ENCODE data around the gene HNF4A. TPM values are rescaled to one million over a fixed set of nuclear protein-coding genes. Genes with fewer than 3 reads are reported as not detected.

The HNF4A gene
- total and polyA plus RNA-seq, 2 donors (not counting 3 experiments of a cell fraction or from before 2014, with no cell fraction given): not detected

DNA sequence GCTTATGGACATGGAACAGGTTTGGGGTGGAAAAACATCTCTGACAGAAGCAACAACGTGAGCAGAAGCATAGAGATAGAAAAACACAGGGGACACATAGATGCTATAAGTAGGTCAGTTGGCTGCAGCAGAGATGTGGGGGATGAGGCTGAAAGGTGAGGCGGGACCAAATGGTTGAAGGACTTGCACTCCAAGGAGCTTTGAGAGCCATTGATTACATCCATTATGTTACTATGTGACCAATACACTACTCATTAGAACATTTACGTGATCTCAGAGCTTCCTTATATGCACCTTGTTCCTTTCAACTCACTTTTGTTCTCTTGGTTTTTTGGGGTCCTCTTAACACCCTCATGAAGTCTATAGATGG, 72.3 kb downstream of the HNF4A start:
- H3K27me3 ChIP-seq (ENCODE audit: control insufficient read depth in 2 of 2, insufficient read depth in 2 of 2, low read length in 2 of 2): no peaks in the 10 kb centered on the region
- no peak overlapping the region for H3K4me3 ChIP-seq (replicated peaks in 1 of 3; ENCODE audit: insufficient read depth in 1 of 3, low read depth in 1 of 3, low read length in 3 of 3)
- intact Hi-C loops (cut with micrococcal nuclease): no loop called here
- dilution Hi-C loops (cut with MboI; ENCODE audit: extremely low pct_ligation_motif_present, low sequenced_read_pairs): no loop called here
- TF ChIP-seq JUN (IDR thresholded peaks at IDR 0.05; ENCODE audit: borderline replicate concordance, insufficient read depth, insufficient read length, low read depth) (no peak), EZH2 (IDR thresholded peaks at IDR 0.05; ENCODE audit: borderline replicate concordance, low read depth, low read length, severe bottlenecking) (no peak), MYC (IDR thresholded peaks at IDR 0.05; ENCODE audit: low read depth, low read length) (no peak), POLR2AphosphoS5 (IDR thresholded peaks at IDR 0.05; ENCODE audit: insufficient read depth, low read depth, low read length) (no peak), GATA2 (IDR thresholded peaks at IDR 0.05; ENCODE audit: insufficient read depth, insufficient read length, low read depth, low read length) (no peak), POLR2A (IDR thresholded peaks at IDR 0.05; ENCODE audit: low read depth, low read length) (no peak), FOS (IDR thresholded peaks at IDR 0.05; ENCODE audit: borderline replicate concordance, insufficient read depth, low read length) (no peak)
- TF ChIP-seq, protein P1, sequence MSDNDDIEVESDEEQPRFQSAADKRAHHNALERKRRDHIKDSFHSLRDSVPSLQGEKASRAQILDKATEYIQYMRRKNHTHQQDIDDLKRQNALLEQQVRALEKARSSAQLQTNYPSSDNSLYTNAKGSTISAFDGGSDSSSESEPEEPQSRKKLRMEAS (IDR thresholded peaks at IDR 0.05; ENCODE audit: insufficient read depth, insufficient read length): no peak
- TF ChIP-seq, protein P2, sequence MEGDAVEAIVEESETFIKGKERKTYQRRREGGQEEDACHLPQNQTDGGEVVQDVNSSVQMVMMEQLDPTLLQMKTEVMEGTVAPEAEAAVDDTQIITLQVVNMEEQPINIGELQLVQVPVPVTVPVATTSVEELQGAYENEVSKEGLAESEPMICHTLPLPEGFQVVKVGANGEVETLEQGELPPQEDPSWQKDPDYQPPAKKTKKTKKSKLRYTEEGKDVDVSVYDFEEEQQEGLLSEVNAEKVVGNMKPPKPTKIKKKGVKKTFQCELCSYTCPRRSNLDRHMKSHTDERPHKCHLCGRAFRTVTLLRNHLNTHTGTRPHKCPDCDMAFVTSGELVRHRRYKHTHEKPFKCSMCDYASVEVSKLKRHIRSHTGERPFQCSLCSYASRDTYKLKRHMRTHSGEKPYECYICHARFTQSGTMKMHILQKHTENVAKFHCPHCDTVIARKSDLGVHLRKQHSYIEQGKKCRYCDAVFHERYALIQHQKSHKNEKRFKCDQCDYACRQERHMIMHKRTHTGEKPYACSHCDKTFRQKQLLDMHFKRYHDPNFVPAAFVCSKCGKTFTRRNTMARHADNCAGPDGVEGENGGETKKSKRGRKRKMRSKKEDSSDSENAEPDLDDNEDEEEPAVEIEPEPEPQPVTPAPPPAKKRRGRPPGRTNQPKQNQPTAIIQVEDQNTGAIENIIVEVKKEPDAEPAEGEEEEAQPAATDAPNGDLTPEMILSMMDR (IDR thresholded peaks at IDR 0.05; ENCODE audit: extremely low read depth in 1 of 2, insufficient read depth in 1 of 2, low read depth in 1 of 2, low read length in 2 of 2): no peak
- DNase-seq (ENCODE audit: low read depth, low spot score) (no peak), FAIRE-seq (no peak)
- no peaks in the 10 kb centered on the region for H3K9me1 ChIP-seq (replicated peaks; ENCODE audit: control insufficient read depth, extremely low read depth, insufficient read depth, low read length)
- H3K79me2 ChIP-seq (ENCODE audit: control insufficient read depth, insufficient read depth, low read length): no peaks in the 10 kb centered on the region
- no TSS peak for BruUV-seq (replicated peaks)
- CTCF ChIA-PET: no interaction called here
- H3K4me1 ChIP-seq (ENCODE audit: control insufficient read depth, extremely low read depth, insufficient read depth, low read length): no peaks in the 10 kb centered on the region
- no peaks in the 10 kb centered on the region for H4K20me1 ChIP-seq (replicated peaks; ENCODE audit: control insufficient read depth, extremely low read depth, insufficient read depth, low read length)
- no peak overlapping the region for H3K9ac ChIP-seq (replicated peaks; ENCODE audit: extremely low read depth, insufficient read depth, low read length)
- H3K4me2 ChIP-seq (ENCODE audit: insufficient read depth, low read length): no peak overlapping the region
- H3K27ac ChIP-seq (ENCODE audit: insufficient read depth, low read depth, low read length): no peak overlapping the region
- no peak overlapping the region for H2AFZ ChIP-seq (ENCODE audit: low read depth, low read length)
- POLR2A ChIA-PET: no interaction called here
- no peaks in the 10 kb centered on the region for H3K9me3 ChIP-seq (replicated peaks; ENCODE audit: control insufficient read depth, insufficient read depth, low read length)
- no peaks in the 10 kb centered on the region for H3K36me3 ChIP-seq (ENCODE audit: control insufficient read depth in 2 of 2, extremely low read depth in 1 of 2, insufficient read depth in 2 of 2, low read length in 2 of 2)
